Liver (tissue), 9 donors: ENCODE results near the gene ELL2. TPM values are rescaled to one million over a fixed set of nuclear protein-coding genes. Genes with fewer than 3 reads are reported as not detected.

ENCODE experiments used
- DNase-seq: peaks from one replicate; pipeline ENCODE4 v3.0.0-alpha.2; 2017; ENCODE audit warnings: low spot score
- H3K27ac ChIP-seq, 2 donors: one replicate each; pipeline ENCODE4 v1.7.0; 2013; ENCODE audit warnings: inconsistent platforms in 2 of 2, low read length in 2 of 2, control low read depth in 1 of 2, low read depth in 1 of 2, mild to moderate bottlenecking in 1 of 2
- H3K27me3 ChIP-seq, 4 donors: one replicate each; pipeline versions ENCODE4 v1.6.1 to v1.7.0; 2013; ENCODE audit warnings: low read length in 3 of 4, inconsistent platforms in 1 of 4, mild to moderate bottlenecking in 1 of 4, moderate library complexity in 1 of 4; ENCODE audit not compliant: control insufficient read depth in 4 of 4, insufficient read depth in 4 of 4
- H3K36me3 ChIP-seq, 4 donors: one replicate each; pipeline versions ENCODE4 v1.6.1 to v1.7.0; 2013; ENCODE audit warnings: low read length in 3 of 4, mild to moderate bottlenecking in 3 of 4, low read depth in 1 of 4, moderate library complexity in 1 of 4; ENCODE audit not compliant: control insufficient read depth in 4 of 4, insufficient read depth in 3 of 4
- H3K4me1 ChIP-seq, 4 donors: one replicate each; pipeline versions ENCODE4 v1.6.1 to v1.7.0; 2013; ENCODE audit warnings: low read length in 3 of 4, mild to moderate bottlenecking in 3 of 4, moderate library complexity in 1 of 4; ENCODE audit not compliant: control insufficient read depth in 4 of 4, insufficient read depth in 4 of 4
- H3K4me3 ChIP-seq, 3 donors: one replicate each; pipeline versions ENCODE4 v1.6.1 to v1.7.0; 2013; ENCODE audit warnings: low read length in 3 of 3, control low read depth in 1 of 3, low read depth in 1 of 3, mild to moderate bottlenecking in 1 of 3
- H3K9ac ChIP-seq, 2 donors: one replicate each; pipeline ENCODE4 v1.7.0; 2013; ENCODE audit warnings: low read length in 2 of 2, mild to moderate bottlenecking in 2 of 2, moderate library complexity in 2 of 2, control low read depth in 1 of 2, low read depth in 1 of 2
- H3K9me3 ChIP-seq, 4 donors: one replicate each; pipeline versions ENCODE4 v1.6.1 to v1.7.0; 2013; ENCODE audit warnings: low read length in 3 of 4; ENCODE audit not compliant: control insufficient read depth in 4 of 4
- CTCF ChIP-seq: fragments of 150-350 bp; IDR thresholded peaks from 2 replicates; pipeline ENCODE4 v1.5.1; 2017; ENCODE audit warnings: improper control_type of control experiment, low read depth, low read length; ENCODE audit not compliant: missing input control
- EGR1 ChIP-seq, 2 donors: IDR thresholded peaks; 2 replicates each; pipeline ENCODE4 v1.6.1; 2016 to 2018; ENCODE audit warnings: antibody characterized with exemption in 2 of 2, low read depth in 2 of 2
- FOXA1 ChIP-seq: IDR thresholded peaks from 2 replicates; pipeline ENCODE4 v1.6.1; 2016; ENCODE audit warnings: antibody characterized with exemption
- GABPA ChIP-seq, 2 donors: IDR thresholded peaks in 1 of 2; conservative IDR thresholded peaks in 1 of 2; 2 replicates each; pipeline ENCODE4 v1.6.1; 2016; ENCODE audit warnings: antibody characterized with exemption in 2 of 2, mild to moderate bottlenecking in 1 of 2, moderate library complexity in 1 of 2
- HNF4A ChIP-seq, 2 donors: conservative IDR thresholded peaks; 2 replicates each; pipeline ENCODE4 v1.6.1; 2016; ENCODE audit warnings: antibody characterized with exemption in 2 of 2, mild to moderate bottlenecking in 2 of 2
- HNF4G ChIP-seq: IDR thresholded peaks from 2 replicates; pipeline ENCODE4 v1.6.1; 2016; ENCODE audit warnings: antibody characterized with exemption
- JUND ChIP-seq, 2 donors: IDR thresholded peaks; 2 replicates each; pipeline ENCODE4 v1.6.1; 2016; ENCODE audit warnings: antibody characterized with exemption in 2 of 2
- MAX ChIP-seq: IDR thresholded peaks from 2 replicates; pipeline ENCODE4 v1.6.1; 2016; ENCODE audit warnings: antibody characterized with exemption
- NR2F2 ChIP-seq: IDR thresholded peaks from 2 replicates; pipeline ENCODE4 v1.6.1; 2016; ENCODE audit warnings: antibody characterized with exemption
- RXRA ChIP-seq, 2 donors: IDR thresholded peaks; 2 replicates each; pipeline ENCODE4 v1.6.1; 2017 to 2018; ENCODE audit warnings: antibody characterized with exemption in 2 of 2, mild to moderate bottlenecking in 1 of 2
- SP1 ChIP-seq: IDR thresholded peaks from 2 replicates; pipeline ENCODE4 v1.6.1; 2018; ENCODE audit warnings: antibody characterized with exemption, mild to moderate bottlenecking
- TAF1 ChIP-seq: conservative IDR thresholded peaks from 2 replicates; pipeline ENCODE4 v1.6.1; 2016; ENCODE audit warnings: antibody characterized with exemption, mild to moderate bottlenecking
- YY1 ChIP-seq: IDR thresholded peaks from 2 replicates; pipeline ENCODE4 v1.6.1; 2016; ENCODE audit warnings: antibody characterized with exemption, mild to moderate bottlenecking
- ZBTB33 ChIP-seq: IDR thresholded peaks from 2 replicates; pipeline ENCODE4 v1.6.1; 2016; ENCODE audit warnings: antibody characterized with exemption
- WGBS: extraction: QIAGEN DNeasy Blood & Tissue Kit; methylation state at CpG from one replicate; pipeline ENCODE4 v1.1.7; 2013; 5-methylcytosine and 5-hydroxymethylcytosine counted together
- polyA plus RNA-seq, 2 donors: library from polyadenylated mRNA; stranded (reverse) in 1 of 2; unstranded in 1 of 2; fragments of 200-250 nt in 1 of 2; fragments of >200 nt in 1 of 2; fragmentation: Nextera tagmentation in 1 of 2; extraction: Ambion mirVana in 1 of 2; gene quantifications; one replicate each; pipeline versions ENCODE4 v1.2.1 to v1.2.3, GENCODE V29; 2013 to 2015
- total RNA-seq, 2 donors: library from RNA; depleted of rRNA; stranded (reverse); fragments of >200 nt; gene quantifications; one replicate each; pipeline ENCODE4 v1.2.3, GENCODE V29; 2014
- TF ChIP-seq, protein P1 (sequence below): IDR thresholded peaks from 2 replicates; pipeline ENCODE4 v1.6.1; 2016; ENCODE audit warnings: antibody characterized with exemption, mild to moderate bottlenecking
- TF ChIP-seq, protein P2 (sequence below): IDR thresholded peaks from 2 replicates; pipeline ENCODE4 v1.6.1; 2016; ENCODE audit warnings: antibody characterized with exemption
- donor health status: healthy.
- donor health status: healthy.
- donor health status: healthy.
- donor health status: healthy.
- donor health status: healthy.

The ELL2 gene
- total and polyA plus RNA-seq, 4 donors = 21.0 to 64.5 (median 45.9) TPM

DNA sequence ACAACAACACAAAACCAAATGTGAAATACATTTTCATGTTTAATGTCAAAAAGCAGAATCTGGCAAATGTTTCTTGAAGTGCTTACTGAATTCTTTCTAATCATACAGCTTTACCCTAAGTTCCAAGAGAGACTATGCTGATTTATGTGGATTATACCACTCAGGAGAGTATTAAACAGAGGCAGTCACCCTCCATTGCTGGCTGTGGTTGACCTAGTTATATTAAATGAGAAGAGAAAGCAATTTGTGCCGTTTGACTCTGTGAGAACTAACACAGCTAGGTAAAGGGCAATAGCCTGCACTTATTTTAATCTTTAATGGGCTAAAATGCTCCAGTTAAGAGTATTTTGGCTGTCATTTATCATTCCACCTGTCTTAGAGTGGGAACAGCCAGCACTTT, 62.6 kb downstream of the ELL2 start:
- Histone ChIP-seq H3K9me3 (no peaks in the 10 kb centered on the region), H3K4me1 (peaks cover 0 to 5% (median 2%) of the 10 kb centered on the region in 4 donors), H3K4me3 (no peak overlapping the region), H3K9ac (no peak overlapping the region), H3K27ac (no peak overlapping the region), H3K27me3 (no peaks in the 10 kb centered on the region), H3K36me3 (peaks cover 5 to 66% (median 53%) of the 10 kb centered on the region in 4 donors)
- TF ChIP-seq ZBTB33 (no peak), GABPA (IDR thresholded peaks at IDR 0.05 in 1 of 2, conservative IDR thresholded peaks at IDR 0.05 in 1 of 2) (no peak), CTCF (no peak), MAX (no peak), RXRA (IDR thresholded peaks at IDR 0.05) (no peak), EGR1 (IDR thresholded peaks at IDR 0.05; ENCODE audit: low read depth in 2 of 2) (no peak), TAF1 (no peak), FOXA1 (no peak), SP1 (no peak), HNF4G (no peak), JUND (IDR thresholded peaks at IDR 0.05) (no peak)
- TF ChIP-seq, protein P1, sequence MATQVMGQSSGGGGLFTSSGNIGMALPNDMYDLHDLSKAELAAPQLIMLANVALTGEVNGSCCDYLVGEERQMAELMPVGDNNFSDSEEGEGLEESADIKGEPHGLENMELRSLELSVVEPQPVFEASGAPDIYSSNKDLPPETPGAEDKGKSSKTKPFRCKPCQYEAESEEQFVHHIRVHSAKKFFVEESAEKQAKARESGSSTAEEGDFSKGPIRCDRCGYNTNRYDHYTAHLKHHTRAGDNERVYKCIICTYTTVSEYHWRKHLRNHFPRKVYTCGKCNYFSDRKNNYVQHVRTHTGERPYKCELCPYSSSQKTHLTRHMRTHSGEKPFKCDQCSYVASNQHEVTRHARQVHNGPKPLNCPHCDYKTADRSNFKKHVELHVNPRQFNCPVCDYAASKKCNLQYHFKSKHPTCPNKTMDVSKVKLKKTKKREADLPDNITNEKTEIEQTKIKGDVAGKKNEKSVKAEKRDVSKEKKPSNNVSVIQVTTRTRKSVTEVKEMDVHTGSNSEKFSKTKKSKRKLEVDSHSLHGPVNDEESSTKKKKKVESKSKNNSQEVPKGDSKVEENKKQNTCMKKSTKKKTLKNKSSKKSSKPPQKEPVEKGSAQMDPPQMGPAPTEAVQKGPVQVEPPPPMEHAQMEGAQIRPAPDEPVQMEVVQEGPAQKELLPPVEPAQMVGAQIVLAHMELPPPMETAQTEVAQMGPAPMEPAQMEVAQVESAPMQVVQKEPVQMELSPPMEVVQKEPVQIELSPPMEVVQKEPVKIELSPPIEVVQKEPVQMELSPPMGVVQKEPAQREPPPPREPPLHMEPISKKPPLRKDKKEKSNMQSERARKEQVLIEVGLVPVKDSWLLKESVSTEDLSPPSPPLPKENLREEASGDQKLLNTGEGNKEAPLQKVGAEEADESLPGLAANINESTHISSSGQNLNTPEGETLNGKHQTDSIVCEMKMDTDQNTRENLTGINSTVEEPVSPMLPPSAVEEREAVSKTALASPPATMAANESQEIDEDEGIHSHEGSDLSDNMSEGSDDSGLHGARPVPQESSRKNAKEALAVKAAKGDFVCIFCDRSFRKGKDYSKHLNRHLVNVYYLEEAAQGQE = no peak
- TF ChIP-seq, protein P2, sequence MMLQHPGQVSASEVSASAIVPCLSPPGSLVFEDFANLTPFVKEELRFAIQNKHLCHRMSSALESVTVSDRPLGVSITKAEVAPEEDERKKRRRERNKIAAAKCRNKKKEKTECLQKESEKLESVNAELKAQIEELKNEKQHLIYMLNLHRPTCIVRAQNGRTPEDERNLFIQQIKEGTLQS = no peak
- no peak for DNase-seq
- 36% methylated on average over 1 of the region's 1 CpG for WGBS

- no peaks in the 10 kb centered on the region for H3K27me3 ChIP-seq
- H3K36me3 ChIP-seq = peaks cover 10 to 79% (median 63%) of the 10 kb centered on the region in 4 donors
- H3K9ac ChIP-seq = no peak overlapping the region
- no peak for DNase-seq
- H3K4me1 ChIP-seq = peaks cover 1 to 23% (median 7%) of the 10 kb centered on the region in 4 donors
- no peak overlapping the region for H3K27ac ChIP-seq
- no peaks in the 10 kb centered on the region for H3K9me3 ChIP-seq
- no peak overlapping the region for H3K4me3 ChIP-seq
- WGBS = 96% methylated on average over 5 of the region's 5 CpGs
- TF ChIP-seq EGR1 (IDR thresholded peaks at IDR 0.05; ENCODE audit: low read depth in 2 of 2) (no peak), HNF4A (conservative IDR thresholded peaks at IDR 0.05) (no peak), RXRA (IDR thresholded peaks at IDR 0.05) (no peak), CTCF (no peak), MAX (no peak), JUND (IDR thresholded peaks at IDR 0.05) (no peak), FOXA1 (no peak), GABPA (IDR thresholded peaks at IDR 0.05 in 1 of 2, conservative IDR thresholded peaks at IDR 0.05 in 1 of 2) (no peak), YY1 (no peak), NR2F2 (no peak), SP1 (no peak)
- TF ChIP-seq, protein P1 = no peak
Observed at GRCh38 chr5:95895771-95896170, 65.9 kb downstream of the ELL2 start.
